A549 (cell line): ENCODE results near the gene ASPN. TPM values are rescaled to one million over a fixed set of nuclear protein-coding genes. Genes with fewer than 3 reads are reported as not detected.

Experiments used
- ATAC-seq, 2 experiments: fragments of 200-7000 bp in 1 of 2; fragments of >200 bp in 1 of 2; cut with Nextera tagmentation in 1 of 2; cut with Tn5 transposase in 1 of 2; 3 replicates each; pipeline versions ENCODE4 v1.8.0 to v1.9.1; 2018 to 2020; ENCODE audit warnings: mild to moderate bottlenecking in 1 of 2, moderate library complexity in 1 of 2
- CTCF ChIA-PET: fragments of 300-600 bp; sonication (Branson Sonifier 250); formaldehyde crosslinking; extraction: SDS; loops from one replicate; lab custom pipeline; 2021; ENCODE audit warnings: antibody characterized with exemption, inconsistent platforms; lab: Yijun Ruan, JAX
- POLR2A ChIA-PET: fragments of 350-600 bp; formaldehyde crosslinking; extraction: SDS; loops from one replicate; lab custom pipeline; 2021; ENCODE audit warnings: antibody characterized with exemption, inconsistent platforms; lab: Yijun Ruan, JAX
- DNase-seq, 2 experiments: peaks; one replicate each; pipeline versions ENCODE4 v3.0.0 to v3.0.0-alpha.2; 2011 to 2016; ENCODE audit warnings: low read depth in 1 of 2, low spot score in 1 of 2
- FAIRE-seq: peaks from 2 replicates; lab custom pipeline; 2011; peaks lifted over from hg19 to GRCh38; lab: Jason Lieb, UNC
- H3K27ac ChIP-seq, 2 experiments: fragments of >200 bp; sonication (Bioruptor Twin); formaldehyde crosslinking; 3 replicates each; pipeline ENCODE4 v1.5.1; 2016 to 2017
- H3K4me1 ChIP-seq: fragments of >200 bp; sonication (Bioruptor Twin); formaldehyde crosslinking; 3 replicates; pipeline ENCODE4 v1.6.1; 2016
- H3K4me2 ChIP-seq: fragments of >200 bp; sonication (Bioruptor Twin); formaldehyde crosslinking; 3 replicates; pipeline ENCODE4 v1.6.1; 2016
- H3K4me3 ChIP-seq: fragments of >200 bp; sonication (Bioruptor Twin); formaldehyde crosslinking; 3 replicates; pipeline ENCODE4 v1.5.1; 2016
- H3K9me3 ChIP-seq: fragments of >200 bp; sonication (Bioruptor Twin); formaldehyde crosslinking; 3 replicates; pipeline ENCODE4 v1.6.1; 2016
- BCL3 ChIP-seq: fragments of >200 bp; sonication (Bioruptor Twin); formaldehyde crosslinking; IDR thresholded peaks from 3 replicates; pipeline ENCODE4 v1.6.1; 2016
- CBX8 ChIP-seq: fragments of 200-600 bp; sonication (generic); IDR thresholded peaks from 2 replicates; pipeline ENCODE4 v1.6.1; 2016
- EHF ChIP-seq: fragments of 250-450 bp; sonication (Bioruptor Pico); IDR thresholded peaks from 2 replicates; pipeline ENCODE4 v1.5.0; 2020; ENCODE audit warnings: mild to moderate bottlenecking
- EP300 ChIP-seq, 2 experiments: fragments of >200 bp; sonication (Bioruptor Twin); formaldehyde crosslinking; IDR thresholded peaks; 2 replicates in 1 of 2; 3 replicates in 1 of 2; pipeline ENCODE4 v1.6.1; 2016 to 2017
- HOXB13 ChIP-seq: fragments of 250-450 bp; sonication (Bioruptor Pico); IDR thresholded peaks from 2 replicates; pipeline ENCODE4 v1.5.0; 2020; ENCODE audit warnings: low read depth, mild to moderate bottlenecking, moderate library complexity
- JUN ChIP-seq, 2 experiments: fragments of >200 bp; sonication (Bioruptor Twin); formaldehyde crosslinking; IDR thresholded peaks; 2 replicates in 1 of 2; 3 replicates in 1 of 2; pipeline ENCODE4 v1.6.1; 2016 to 2017
- MAFK ChIP-seq: fragments of 450-650 bp; IDR thresholded peaks from 2 replicates; pipeline ENCODE4 v1.6.1; 2014; ENCODE audit not compliant: partially characterized antibody
- MAZ ChIP-seq: fragments of 150-350 bp; IDR thresholded peaks from 2 replicates; pipeline ENCODE4 v1.6.1; 2014; ENCODE audit warnings: antibody characterized with exemption, low read depth, low read length, borderline replicate concordance
- NR3C1 ChIP-seq: fragments of >200 bp; sonication (Bioruptor Twin); formaldehyde crosslinking; IDR thresholded peaks from 3 replicates; pipeline ENCODE4 v1.6.1; 2017
- POLR2AphosphoS2 ChIP-seq: conservative IDR thresholded peaks from 2 replicates; pipeline ENCODE4 v1.6.1; 2012; ENCODE audit warnings: low read length, improper control_type of control experiment, inconsistent platforms
- RAD21 ChIP-seq, 2 experiments: fragments of >200 bp in 1 of 2; sonication (Bioruptor Twin) in 1 of 2; formaldehyde crosslinking in 1 of 2; IDR thresholded peaks in 1 of 2; conservative IDR thresholded peaks in 1 of 2; 2 replicates in 1 of 2; 3 replicates in 1 of 2; pipeline ENCODE4 v1.6.1; 2012 to 2018; ENCODE audit warnings: inconsistent platforms in 1 of 2
- RARB ChIP-seq: fragments of 250-450 bp; sonication (Bioruptor Pico); IDR thresholded peaks from 2 replicates; pipeline ENCODE4 v1.8.0; 2021; ENCODE audit warnings: mild to moderate bottlenecking, moderate library complexity
- REST ChIP-seq: fragments of 200-600 bp; sonication (generic); IDR thresholded peaks from 2 replicates; pipeline ENCODE4 v1.6.1; 2016; ENCODE audit warnings: antibody characterized with exemption, mild to moderate bottlenecking, moderate library complexity
- SMC3 ChIP-seq: fragments of >200 bp; sonication (Bioruptor Twin); formaldehyde crosslinking; IDR thresholded peaks from 3 replicates; pipeline ENCODE4 v1.6.1; 2018; ENCODE audit warnings: inconsistent platforms
- TFCP2L1 ChIP-seq: fragments of 250-450 bp; sonication (Bioruptor Pico); IDR thresholded peaks from 2 replicates; pipeline ENCODE4 v1.5.0; 2021; ENCODE audit warnings: mild to moderate bottlenecking
- WGBS: methylation state at CpG from one replicate; pipeline ENCODE4 v1.1.6; 2017; ENCODE audit errors: missing lambda C conversion rate; 5-methylcytosine and 5-hydroxymethylcytosine counted together
- polyA plus RNA-seq, 4 experiments: library from polyadenylated mRNA; depleted of rRNA in 3 of 4; stranded (reverse); fragments of >200 nt; fragmentation: RNase III in 1 of 4; extraction: RNeasy Plus Mini Kit Qiagen cat#74134 plus additional on column Dnase treatment in 1 of 4; gene quantifications; 2 replicates in 3 of 4; 3 replicates in 1 of 4; pipeline ENCODE4 v1.2.3, GENCODE V29; 2011 to 2017
- TF ChIP-seq, protein P1 (sequence below): fragments of 250-450 bp; sonication (Bioruptor Pico); IDR thresholded peaks from 2 replicates; pipeline ENCODE4 v1.5.0; 2021; ENCODE audit warnings: mild to moderate bottlenecking, moderate library complexity, borderline replicate concordance
- TF ChIP-seq, protein P2 (sequence below): fragments of 450-650 bp; IDR thresholded peaks from 2 replicates; pipeline ENCODE4 v1.6.1; 2014; ENCODE audit warnings: antibody characterized with exemption

ASPN gene
- polyA plus RNA-seq, 2 of the 4 experiments (the other 2 are of a cell fraction) = not detected

DNA sequence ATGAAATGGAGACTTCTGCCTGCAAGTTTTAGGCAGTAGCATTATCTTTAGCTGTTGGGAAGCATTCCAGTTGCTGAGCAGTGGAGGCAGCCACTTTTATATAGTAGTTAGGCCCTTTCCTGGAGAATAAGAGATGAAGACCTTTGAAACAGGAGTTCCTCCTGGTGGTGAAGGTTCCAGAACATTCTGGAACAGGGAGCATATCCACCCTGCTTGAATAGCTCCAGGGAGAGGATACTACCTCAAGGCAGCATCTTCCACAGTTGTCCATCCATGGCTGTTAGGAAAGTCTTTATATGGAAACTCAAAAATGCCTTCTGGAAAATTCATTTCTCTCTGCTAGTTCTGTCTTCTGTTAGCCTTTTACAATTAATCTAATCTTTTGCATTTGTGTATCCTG, 3.0 kb downstream of the ASPN start:
- Histone ChIP-seq H3K4me1 (peaks cover 6% of the 10 kb centered on the region; the same call in 2 of the 3 replicates), H3K9me3 (no peaks in the 10 kb centered on the region), H3K4me2 (no peak overlapping the region), H3K27ac (no peak overlapping the region), H3K4me3 (no peak overlapping the region)
- no peak for ATAC-seq
- DNase-seq = no peak
- no peak for FAIRE-seq
- ChIA-PET CTCF (interaction anchor here (1.5 to 1.6 kb wide), 2 partner anchors 22 to 340 kb away, joined by 4 to 5 read pairs; no protein-coding TSS in a partner anchor), POLR2A (no interaction called here)
- no peak for TF ChIP-seq NR3C1
- TF ChIP-seq MAFK = no peak

DNA sequence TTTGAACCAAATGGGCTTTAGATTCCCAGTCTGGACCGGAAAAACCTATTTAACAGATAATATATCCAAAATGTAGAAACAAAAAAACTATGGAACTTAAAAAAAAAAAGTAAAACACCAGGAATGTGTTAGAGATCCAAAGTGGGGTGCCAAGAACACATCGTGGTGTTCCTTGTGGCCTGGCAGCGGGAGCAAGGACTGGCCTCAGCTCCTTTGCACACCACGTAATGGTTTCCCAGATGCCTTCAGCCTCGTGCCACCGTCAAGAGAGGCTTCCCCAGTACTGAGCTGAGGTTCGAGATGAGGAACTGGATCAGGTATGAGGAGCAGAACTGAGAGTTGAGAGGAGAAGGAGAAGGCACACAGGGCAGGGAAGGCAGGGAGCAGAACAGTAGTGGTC, 3.5 kb downstream of the ASPN start:
- DNase-seq = no peak
- CTCF ChIA-PET = interaction anchor here (1.5 to 1.6 kb wide), 2 partner anchors 23 to 340 kb away, joined by 4 to 5 read pairs; no protein-coding TSS in a partner anchor
- FAIRE-seq = no peak
- H3K4me1 ChIP-seq = peaks cover 6% of the 10 kb centered on the region; the same call in 2 of the 3 replicates
- ATAC-seq = no peak
- H3K9me3 ChIP-seq = no peaks in the 10 kb centered on the region
- POLR2A ChIA-PET = no interaction called here
- H3K27ac ChIP-seq = no peak overlapping the region
- 91% methylated on average over 7 of the region's 7 CpGs for WGBS
- no peak overlapping the region for H3K4me2 ChIP-seq
- no peak overlapping the region for H3K4me3 ChIP-seq
- TF ChIP-seq RAD21 (conservative IDR thresholded peaks at IDR 0.05 in 1 of 2, IDR thresholded peaks at IDR 0.05 in 1 of 2) (no peak), EHF (CRISPR knock-in tag) (no peak), MAZ (no peak), EP300 (IDR thresholded peaks at IDR 0.05) (no peak), HOXB13 (CRISPR knock-in tag) (no peak), POLR2AphosphoS2 (no peak), NR3C1 (no peak), JUN (IDR thresholded peaks at IDR 0.05) (no peak), TFCP2L1 (CRISPR knock-in tag) (no peak), CBX8 (no peak), REST (no peak), BCL3 (no peak), SMC3 (no peak), RARB (CRISPR knock-in tag) (no peak)
- TF ChIP-seq, protein P1, sequence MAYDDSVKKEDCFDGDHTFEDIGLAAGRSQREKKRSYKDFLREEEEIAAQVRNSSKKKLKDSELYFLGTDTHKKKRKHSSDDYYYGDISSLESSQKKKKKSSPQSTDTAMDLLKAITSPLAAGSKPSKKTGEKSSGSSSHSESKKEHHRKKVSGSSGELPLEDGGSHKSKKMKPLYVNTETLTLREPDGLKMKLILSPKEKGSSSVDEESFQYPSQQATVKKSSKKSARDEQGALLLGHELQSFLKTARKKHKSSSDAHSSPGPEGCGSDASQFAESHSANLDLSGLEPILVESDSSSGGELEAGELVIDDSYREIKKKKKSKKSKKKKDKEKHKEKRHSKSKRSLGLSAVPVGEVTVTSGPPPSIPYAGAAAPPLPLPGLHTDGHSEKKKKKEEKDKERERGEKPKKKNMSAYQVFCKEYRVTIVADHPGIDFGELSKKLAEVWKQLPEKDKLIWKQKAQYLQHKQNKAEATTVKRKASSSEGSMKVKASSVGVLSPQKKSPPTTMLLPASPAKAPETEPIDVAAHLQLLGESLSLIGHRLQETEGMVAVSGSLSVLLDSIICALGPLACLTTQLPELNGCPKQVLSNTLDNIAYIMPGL (CRISPR knock-in tag) = no peak
- TF ChIP-seq, protein P2, sequence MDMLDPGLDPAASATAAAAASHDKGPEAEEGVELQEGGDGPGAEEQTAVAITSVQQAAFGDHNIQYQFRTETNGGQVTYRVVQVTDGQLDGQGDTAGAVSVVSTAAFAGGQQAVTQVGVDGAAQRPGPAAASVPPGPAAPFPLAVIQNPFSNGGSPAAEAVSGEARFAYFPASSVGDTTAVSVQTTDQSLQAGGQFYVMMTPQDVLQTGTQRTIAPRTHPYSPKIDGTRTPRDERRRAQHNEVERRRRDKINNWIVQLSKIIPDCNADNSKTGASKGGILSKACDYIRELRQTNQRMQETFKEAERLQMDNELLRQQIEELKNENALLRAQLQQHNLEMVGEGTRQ = no peak
